Measurements from ENCODE around the gene ENAH.
"Not testable (repeated sequence)": the region's sequence is repeated elsewhere in the genome, so short reads cannot be mapped to it uniquely, and the experiment has no call there.

ENAH gene

GRCh38 chr1:225520587-225521227 is 132.2 kb downstream of the ENAH start:
- TF ChIP-seq FOXP2 (optimal IDR thresholded peaks at IDR 0.05; ENCODE audit: control extremely low read depth, extremely low read length, insufficient read depth): no peak
- TF ChIP-seq POLR2AphosphoS5 (IDR thresholded peaks at IDR 0.05; ENCODE audit: borderline replicate concordance, low read depth, low read length): no peak
- no peak for TF ChIP-seq EZH2 (IDR thresholded peaks at IDR 0.05)
- Histone ChIP-seq H3K9me3 (ENCODE audit: low read depth, low read length) (no peaks in the 10 kb centered on the region), H3K4me3 (no peak overlapping the region), H3K36me3 (ENCODE audit: insufficient read depth, low read length) (peaks cover 20% of the 10 kb centered on the region), H3K9ac (ENCODE audit: insufficient read length) (no peak overlapping the region), H3K27ac (no peak overlapping the region)
- DNase-seq (ENCODE audit: low read depth, low spot score): no peak

- Histone ChIP-seq H3K4me3 (no peak overlapping the region), H3K27ac (peak overlapping the region; percentile 14; the same call in 1 of the 2 replicates), H3K9me3 (ENCODE audit: low read depth, low read length) (no peaks in the 10 kb centered on the region), H3K9ac (ENCODE audit: insufficient read length) (no peak overlapping the region), H3K36me3 (ENCODE audit: insufficient read depth, low read length) (peaks cover 20% of the 10 kb centered on the region)
- TF ChIP-seq POLR2AphosphoS5 (IDR thresholded peaks at IDR 0.05; ENCODE audit: borderline replicate concordance, low read depth, low read length) (no peak), FOXP2 (optimal IDR thresholded peaks at IDR 0.05; ENCODE audit: control extremely low read depth, extremely low read length, insufficient read depth) (no peak), EZH2 (IDR thresholded peaks at IDR 0.05) (no peak)
- no peak for DNase-seq (ENCODE audit: low read depth, low spot score)
These were observed 133.6 kb downstream of the ENAH start for GRCh38 chr1:225519166-225519863.

GRCh38 chr1:225517697-225518096 is 135.2 kb downstream of the ENAH start:
- no peak overlapping the region for H3K27ac ChIP-seq
- peaks cover 30% of the 10 kb centered on the region for H3K36me3 ChIP-seq (ENCODE audit: insufficient read depth, low read length)
- H3K9ac ChIP-seq (ENCODE audit: insufficient read length): no peak overlapping the region
- no peaks in the 10 kb centered on the region for H3K9me3 ChIP-seq (ENCODE audit: low read depth, low read length)
- TF ChIP-seq EZH2 (IDR thresholded peaks at IDR 0.05): no peak
- no peak for TF ChIP-seq FOXP2 (optimal IDR thresholded peaks at IDR 0.05; ENCODE audit: control extremely low read depth, extremely low read length, insufficient read depth)
- TF ChIP-seq POLR2AphosphoS5 (IDR thresholded peaks at IDR 0.05; ENCODE audit: borderline replicate concordance, low read depth, low read length): no peak
- DNase-seq (ENCODE audit: low read depth, low spot score): no peak
- no peak overlapping the region for H3K4me3 ChIP-seq

GRCh38 chr1:225517221-225517620 is 135.7 kb downstream of the ENAH start:
- Histone ChIP-seq H3K36me3 (ENCODE audit: insufficient read depth, low read length) (peaks cover 34% of the 10 kb centered on the region), H3K9me3 (ENCODE audit: low read depth, low read length) (no peaks in the 10 kb centered on the region), H3K27ac (no peak overlapping the region), H3K9ac (ENCODE audit: insufficient read length) (no peak overlapping the region), H3K4me3 (no peak overlapping the region)
- no peak for DNase-seq (ENCODE audit: low read depth, low spot score)
- no peak for TF ChIP-seq EZH2 (IDR thresholded peaks at IDR 0.05)
- TF ChIP-seq POLR2AphosphoS5 (IDR thresholded peaks at IDR 0.05; ENCODE audit: borderline replicate concordance, low read depth, low read length): no peak
- TF ChIP-seq FOXP2 (optimal IDR thresholded peaks at IDR 0.05; ENCODE audit: control extremely low read depth, extremely low read length, insufficient read depth): no peak

GRCh38 chr1:225514671-225515081 is 138.2 kb downstream of the ENAH start:
- Histone ChIP-seq H3K4me3 (no peak overlapping the region), H3K9ac (ENCODE audit: insufficient read length) (no peak overlapping the region), H3K27ac (no peak overlapping the region), H3K9me3 (ENCODE audit: low read depth, low read length) (no peaks in the 10 kb centered on the region), H3K36me3 (ENCODE audit: insufficient read depth, low read length) (peaks cover 44% of the 10 kb centered on the region)
- TF ChIP-seq POLR2AphosphoS5 (IDR thresholded peaks at IDR 0.05; ENCODE audit: borderline replicate concordance, low read depth, low read length) (no peak), FOXP2 (optimal IDR thresholded peaks at IDR 0.05; ENCODE audit: control extremely low read depth, extremely low read length, insufficient read depth) (no peak), EZH2 (IDR thresholded peaks at IDR 0.05) (no peak)
- DNase-seq (ENCODE audit: low read depth, low spot score): no peak

- H3K36me3 ChIP-seq (ENCODE audit: insufficient read depth, low read length): peaks cover 42% of the 10 kb centered on the region
- H3K4me3 ChIP-seq; H3K9ac ChIP-seq (ENCODE audit: insufficient read length); H3K27ac ChIP-seq; H3K9me3 ChIP-seq (ENCODE audit: low read depth, low read length); DNase-seq (ENCODE audit: low read depth, low spot score): not testable (repeated sequence)
These were observed 139.3 kb downstream of the ENAH start for GRCh38 chr1:225513576-225513975.

- no peak for DNase-seq (ENCODE audit: low read depth, low spot score)
- Histone ChIP-seq H3K9ac (ENCODE audit: insufficient read length) (no peak overlapping the region), H3K27ac (no peak overlapping the region), H3K9me3 (ENCODE audit: low read depth, low read length) (no peaks in the 10 kb centered on the region), H3K4me3 (no peak overlapping the region), H3K36me3 (ENCODE audit: insufficient read depth, low read length) (peaks cover 39% of the 10 kb centered on the region)
- TF ChIP-seq FOXP2 (optimal IDR thresholded peaks at IDR 0.05; ENCODE audit: control extremely low read depth, extremely low read length, insufficient read depth) (no peak), POLR2AphosphoS5 (IDR thresholded peaks at IDR 0.05; ENCODE audit: borderline replicate concordance, low read depth, low read length) (no peak), EZH2 (IDR thresholded peaks at IDR 0.05) (no peak)
These were observed 141.0 kb downstream of the ENAH start for GRCh38 chr1:225511828-225512381.

- not testable (repeated sequence) for DNase-seq (ENCODE audit: low read depth, low spot score); H3K27ac ChIP-seq
- peaks cover 44% of the 10 kb centered on the region for H3K36me3 ChIP-seq (ENCODE audit: insufficient read depth, low read length)
These were observed 142.2 kb downstream of the ENAH start for GRCh38 chr1:225510740-225511139.

GRCh38 chr1:225509770-225510169 is 143.2 kb downstream of the ENAH start:
- H3K9ac ChIP-seq (ENCODE audit: insufficient read length): no peak overlapping the region
- TF ChIP-seq FOXP2 (optimal IDR thresholded peaks at IDR 0.05; ENCODE audit: control extremely low read depth, extremely low read length, insufficient read depth) (no peak), POLR2AphosphoS5 (IDR thresholded peaks at IDR 0.05; ENCODE audit: borderline replicate concordance, low read depth, low read length) (no peak), EZH2 (IDR thresholded peaks at IDR 0.05) (no peak)
- no peak overlapping the region for H3K27ac ChIP-seq
- H3K9me3 ChIP-seq (ENCODE audit: low read depth, low read length): no peaks in the 10 kb centered on the region
- no peak overlapping the region for H3K4me3 ChIP-seq
- no peak for DNase-seq (ENCODE audit: low read depth, low spot score)
- peaks cover 50% of the 10 kb centered on the region for H3K36me3 ChIP-seq (ENCODE audit: insufficient read depth, low read length)

More at GRCh38 chr1:225510740-225511139, 142.2 kb downstream of the ENAH start:
- not testable (repeated sequence) for H3K9ac ChIP-seq (ENCODE audit: insufficient read length); H3K9me3 ChIP-seq (ENCODE audit: low read depth, low read length); H3K4me3 ChIP-seq

Data from SK-N-MC (cell line).